A549 treated with dexamethasone at 1 μM for 4 hours (cell line): ENCODE measurements around the gene CIB1. TPM values are rescaled to one million over a fixed set of nuclear protein-coding genes. Genes with fewer than 3 reads are reported as not detected.

Experiments
- total RNA-seq: library from RNA; stranded (reverse); fragments of 200-300 nt; extraction: Qiagen RNA extraction; gene quantifications from 5 replicates; pipeline ENCODE4 v1.2.3, GENCODE V29; 2022

Gene CIB1
- 184 to 200 TPM (median 193 TPM) in 5 replicates for total RNA-seq

GRCh38 chr15:90233387-90234095 lies at the start of gene CIB1:
CIB1 (minus strand) TSS chr15:90233941; CDS start chr15:90233885, 56 bp downstream.

GRCh38 chr15:90265271-90266060 lies 31.7 kb upstream of the CIB1 start, which contains the start of gene NGRN:
NGRN (plus strand) TSS chr15:90265672; CDS start chr15:90265713, 41 bp downstream.

GRCh38 chr15:90249203-90249863 lies 15.6 kb upstream of the CIB1 start, which contains the start of gene TTLL13:
TTLL13 (plus strand) TSS chr15:90249556; CDS start chr15:90250631, 1,075 bp downstream.

GRCh38 chr15:90234096-90234988 lies 601 bp upstream of the CIB1 start, which contains the start of gene GDPGP1:
GDPGP1 (plus strand) TSS chr15:90234209; CDS start chr15:90240909, 6,700 bp downstream.

GRCh38 chr15:90201130-90201943 lies 32.4 kb downstream of the CIB1 start, which contains the start of gene SEMA4B:
SEMA4B (plus strand) TSS chr15:90201330; CDS start chr15:90201579, 249 bp downstream.

Other genes with a start within 250 kb of the CIB1 start
- gene ZNF710, start 232.6 kb downstream of the CIB1 start, total RNA-seq, result 12.5 to 19.9 TPM (median 17.5 TPM) in 5 replicates
- gene IDH2, start 131.5 kb downstream of the CIB1 start, total RNA-seq, result 38.9 to 51.0 TPM (median 45.3 TPM) in 5 replicates
- 51.9 to 80.6 TPM (median 71.1 TPM) in 5 replicates for gene SEMA4B, start 32.6 kb downstream of the CIB1 start, total RNA-seq
- 3.6 to 4.5 TPM (median 4.1 TPM) in 5 replicates for gene GDPGP1, start 268 bp upstream of the CIB1 start, total RNA-seq
- 0.09 to 0.25 TPM (median 0.12 TPM) in 5 replicates for gene TTLL13, start 15.6 kb upstream of the CIB1 start, total RNA-seq
- 102 to 114 TPM (median 108 TPM) in 5 replicates for gene NGRN, start 31.7 kb upstream of the CIB1 start, total RNA-seq
- 0.71 to 1.6 TPM (median 1.3 TPM) in 5 replicates for gene ZNF774, start 118.3 kb upstream of the CIB1 start, total RNA-seq
- 198 to 238 TPM (median 230 TPM) in 5 replicates for gene IQGAP1, start 154.3 kb upstream of the CIB1 start, total RNA-seq